K562 (cell line): Measurements from ENCODE around the gene LDB1. TPM values are rescaled to one million over a fixed set of nuclear protein-coding genes. Genes with fewer than 3 reads are reported as not detected.

Experiments
- AFF4 ChIP-seq: sonication (generic); formaldehyde crosslinking; IDR thresholded peaks from 2 replicates; pipeline ENCODE4 v1.8.0; 2023; ENCODE audit warnings: mild to moderate bottlenecking, missing genetic modification reagents
- CCNT2 ChIP-seq: IDR thresholded peaks from 2 replicates; pipeline ENCODE4 v1.6.1; 2011; ENCODE audit warnings: borderline replicate concordance, low read depth, mild to moderate bottlenecking, moderate library complexity, mixed read lengths, low read length; ENCODE audit not compliant: insufficient read length; ENCODE audit errors: extremely low read depth
- E4F1 ChIP-seq: fragments of 250-450 bp; sonication (Bioruptor Pico); IDR thresholded peaks from 2 replicates; pipeline ENCODE4 v1.5.0; 2021; ENCODE audit warnings: mild to moderate bottlenecking, borderline replicate concordance
- JUND ChIP-seq, 2 experiments: IDR thresholded peaks; 2 replicates in 1 of 2; 3 replicates in 1 of 2; pipeline ENCODE4 v1.6.1; 2011; ENCODE audit warnings: borderline replicate concordance in 2 of 2, low read depth in 2 of 2, low read length in 2 of 2, improper control_type of control experiment in 1 of 2, missing biosample characterization in 1 of 2, missing genetic modification characterization in 1 of 2, missing genetic modification reagents in 1 of 2
- LEF1 ChIP-seq: fragments of 450-650 bp; IDR thresholded peaks from 2 replicates; pipeline ENCODE4 v1.6.1; 2016; ENCODE audit warnings: mild to moderate bottlenecking
- MBD2 ChIP-seq: sonication (generic); IDR thresholded peaks from 2 replicates; pipeline ENCODE4 v1.6.1; 2016; ENCODE audit warnings: low read depth, borderline replicate concordance
- NR2C2 ChIP-seq, 2 experiments: fragments of 200-800 bp in 1 of 2; sonication (Bioruptor generic) in 1 of 2; sonication (generic) in 1 of 2; formaldehyde crosslinking in 1 of 2; IDR thresholded peaks; 2 replicates each; pipeline versions ENCODE4 v1.6.1 to v1.8.0; 2016 to 2022; ENCODE audit warnings: mild to moderate bottlenecking in 1 of 2, missing compliant biosample characterization in 1 of 2, missing genetic modification characterization in 1 of 2, missing genetic modification reagents in 1 of 2
- POLR2AphosphoS2 ChIP-seq: IDR thresholded peaks from 2 replicates; pipeline ENCODE4 v1.6.1; 2012; ENCODE audit warnings: low read length, improper control_type of control experiment
- SMC3 ChIP-seq: conservative IDR thresholded peaks from 2 replicates; pipeline ENCODE4 v1.6.1; 2011; ENCODE audit warnings: low read depth, low read length, improper control_type of control experiment; ENCODE audit not compliant: insufficient read depth
- TBP ChIP-seq: optimal IDR thresholded peaks from 2 replicates; pipeline ENCODE3; 2011; ENCODE audit warnings: low read depth, low read length, improper control_type of control experiment
- ZMIZ1 ChIP-seq, 2 experiments: fragments of 150-350 bp in 1 of 2; IDR thresholded peaks; 2 replicates each; pipeline ENCODE4 v1.6.1; 2012 to 2016; ENCODE audit warnings: low read depth in 2 of 2, low read length in 2 of 2, mild to moderate bottlenecking in 1 of 2, moderate library complexity in 1 of 2
- ZNF143 ChIP-seq: sonication (generic); formaldehyde crosslinking; IDR thresholded peaks from 2 replicates; pipeline ENCODE4 v1.9.0; 2022; ENCODE audit warnings: mild to moderate bottlenecking, missing genetic modification reagents
- polyA plus RNA-seq, 8 experiments: library from polyadenylated mRNA; depleted of rRNA in 4 of 8; stranded (reverse) in 5 of 8; unstranded in 3 of 8; fragments of >200 nt; fragmentation: Nextera tagmentation in 2 of 8; fragmentation: Illumina TruSeq in 1 of 8; extraction: Ambion mirVana in 2 of 8; extraction: Trizol in 1 of 8; gene quantifications; 2 replicates each; pipeline versions ENCODE4 v1.2.1 to v1.2.3, GENCODE V29; 2011 to 2014; ENCODE audit warnings: inconsistent platforms in 1 of 8, missing spikeins in 1 of 8
- total RNA-seq, 7 experiments: library from RNA; depleted of rRNA in 6 of 7; stranded (reverse); fragments of >200 nt in 6 of 7; fragmentation: Illumina TruSeq in 2 of 7; extraction: Trizol in 2 of 7; gene quantifications; 2 replicates each; pipeline versions ENCODE4 v1.2.1 to v1.2.3, GENCODE V29; 2011 to 2021; ENCODE audit warnings: low replicate concordance in 1 of 7
- TF ChIP-seq, protein P1 (sequence below), 2 experiments: fragments of 450-650 bp in 1 of 2; sonication (generic) in 1 of 2; formaldehyde crosslinking; conservative IDR thresholded peaks; 2 replicates each; pipeline versions ENCODE4 v1.4.0 to v1.8.1; 2020 to 2022; ENCODE audit warnings: mild to moderate bottlenecking in 1 of 2, missing genetic modification reagents in 1 of 2

LDB1 gene
- total and polyA plus RNA-seq, 9 of the 15 experiments (the other 6 are each of a cell fraction or from before 2014, with no cell fraction given): 1.9 to 137 (median 105) TPM

DNA sequence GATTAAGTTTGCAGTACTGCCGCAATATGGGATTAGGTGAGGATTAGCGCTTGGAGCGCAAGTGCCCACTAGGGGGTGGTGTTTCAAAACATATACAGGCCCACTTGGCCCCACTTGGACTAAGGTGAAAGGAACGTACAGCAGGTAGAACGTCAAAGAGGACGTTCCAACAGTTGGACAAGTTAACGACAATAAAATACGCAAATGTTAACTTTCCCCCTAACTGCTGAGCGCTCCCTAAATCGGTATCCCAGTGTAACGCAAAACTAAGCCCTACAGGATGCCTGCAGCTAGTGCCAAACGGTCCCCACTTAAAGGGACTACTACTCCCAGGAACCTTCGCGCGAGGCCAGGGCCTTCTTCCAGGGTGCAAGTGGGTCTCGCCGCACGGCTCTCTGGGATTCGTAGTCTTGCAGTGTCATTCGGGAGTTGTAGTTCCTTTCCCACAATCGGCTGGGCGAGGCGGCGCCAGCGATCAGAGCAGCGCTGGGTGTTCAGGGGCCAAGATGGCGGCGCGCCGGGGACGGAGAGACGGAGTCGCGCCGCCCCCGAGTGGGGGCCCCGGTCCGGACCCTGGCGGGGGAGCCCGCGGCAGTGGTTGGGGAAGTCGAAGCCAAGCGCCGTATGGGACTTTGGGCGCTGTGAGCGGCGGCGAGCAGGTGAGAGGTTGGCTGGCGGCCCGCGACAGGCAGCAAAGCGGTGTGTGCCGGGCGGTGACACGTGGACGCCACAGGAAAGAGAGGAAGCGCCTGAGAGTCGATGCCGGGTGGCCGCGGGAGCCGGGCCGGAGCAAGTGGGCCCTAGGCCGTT is 12.6 kb upstream of the LDB1 start, which contains the start of gene PPRC1 (continued):
- no peak for TF ChIP-seq LEF1
- TF ChIP-seq, protein P1, sequence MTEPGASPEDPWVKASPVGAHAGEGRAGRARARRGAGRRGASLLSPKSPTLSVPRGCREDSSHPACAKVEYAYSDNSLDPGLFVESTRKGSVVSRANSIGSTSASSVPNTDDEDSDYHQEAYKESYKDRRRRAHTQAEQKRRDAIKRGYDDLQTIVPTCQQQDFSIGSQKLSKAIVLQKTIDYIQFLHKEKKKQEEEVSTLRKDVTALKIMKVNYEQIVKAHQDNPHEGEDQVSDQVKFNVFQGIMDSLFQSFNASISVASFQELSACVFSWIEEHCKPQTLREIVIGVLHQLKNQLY (CRISPR knock-in tag; conservative IDR thresholded peaks at IDR 0.05): no peak
- TF ChIP-seq POLR2AphosphoS2: peak; percentile 44; the same call in 1 of the 2 replicates
- TF ChIP-seq E4F1 (CRISPR knock-in tag): peak; percentile 61; the same call in 1 of the 2 replicates
- TF ChIP-seq SMC3: 0 out of 2 replicates have a peak, but pooled peaks have one; percentile 10
- peak; percentile 59 for TF ChIP-seq JUND (IDR thresholded peaks at IDR 0.05; ENCODE audit: borderline replicate concordance, low read depth, low read length)
- TF ChIP-seq JUND (tag; IDR thresholded peaks at IDR 0.05; ENCODE audit: borderline replicate concordance, low read depth, low read length): peak; percentile 57; the same call in 2 of the 3 replicates
- peak; percentile 88 for TF ChIP-seq TBP
- peak; percentile 41 for TF ChIP-seq CCNT2
- 0 out of 4 replicates have a peak, but pooled peaks have one; percentile 26 to 41 for TF ChIP-seq ZMIZ1 (IDR thresholded peaks at IDR 0.05; ENCODE audit: low read depth in 2 of 2, low read length in 2 of 2)
- TF ChIP-seq ZNF143 (CRISPR knock-in tag): peak; percentile 98
- TF ChIP-seq NR2C2 (CRISPR knock-in tag; IDR thresholded peaks at IDR 0.05): peak; percentile 93
- TF ChIP-seq NR2C2 (tag; IDR thresholded peaks at IDR 0.05): peak; percentile 99
- peak; percentile 28; the same call in 1 of the 2 replicates for TF ChIP-seq AFF4 (CRISPR knock-in tag)
- TF ChIP-seq MBD2: peak; percentile 91
